GM18511 (cell line): ENCODE data around the gene CPED1.
"Not testable (repeated sequence)": the region's sequence is repeated elsewhere in the genome, so short reads cannot be mapped to it uniquely, and the experiment has no call there.

Experiments
- ATAC-seq: cut with Tn5 transposase; IDR thresholded peaks from one replicate; pipeline ENCODE4 v1.9.1; 2021; ENCODE audit warnings: mild to moderate bottlenecking, moderate library complexity; ENCODE audit not compliant: unreplicated experiment

CPED1 gene

GRCh38 chr7:121059979-121060509 is 71.5 kb downstream of the CPED1 start:
- ATAC-seq: not testable (repeated sequence)

GRCh38 chr7:121061677-121062582 is 73.4 kb downstream of the CPED1 start:
- ATAC-seq: no peak

GRCh38 chr7:121062671-121063279 is 74.3 kb downstream of the CPED1 start:
- no peak for ATAC-seq

GRCh38 chr7:121067717-121068116 is 79.2 kb downstream of the CPED1 start:
- not testable (repeated sequence) for ATAC-seq

GRCh38 chr7:121069346-121070100 is 81.0 kb downstream of the CPED1 start:
- no peak for ATAC-seq

- ATAC-seq: no peak
Measured at GRCh38 chr7:121071132-121071531, 82.6 kb downstream of the CPED1 start.

GRCh38 chr7:121071662-121072061 is 83.2 kb downstream of the CPED1 start:
- no peak for ATAC-seq

- ATAC-seq: no peak
Measured at GRCh38 chr7:121072826-121073225, 84.3 kb downstream of the CPED1 start.

GRCh38 chr7:121073463-121074099 is 85.1 kb downstream of the CPED1 start:
- no peak for ATAC-seq

GRCh38 chr7:121075424-121075841 is 86.9 kb downstream of the CPED1 start:
- not testable (repeated sequence) for ATAC-seq

GRCh38 chr7:121075952-121076349 is 87.4 kb downstream of the CPED1 start:
- no peak for ATAC-seq

GRCh38 chr7:121076350-121077164 is 88.0 kb downstream of the CPED1 start:
- ATAC-seq: no peak

- ATAC-seq: no peak
Measured at GRCh38 chr7:121077165-121077630, 88.7 kb downstream of the CPED1 start.

- ATAC-seq: no peak
Measured at GRCh38 chr7:121078701-121079227, 90.3 kb downstream of the CPED1 start.

- no peak for ATAC-seq
Measured at GRCh38 chr7:121079425-121080169, 91.1 kb downstream of the CPED1 start.

GRCh38 chr7:121080257-121080912 is 91.9 kb downstream of the CPED1 start:
- ATAC-seq: no peak

- ATAC-seq: no peak
Measured at GRCh38 chr7:121080913-121081326, 92.4 kb downstream of the CPED1 start.

GRCh38 chr7:121081327-121081936 is 92.9 kb downstream of the CPED1 start:
- ATAC-seq: peak; percentile 90
